IMR-90 (cell line): Measurements from ENCODE around the gene IQCK. TPM values are rescaled to one million over a fixed set of nuclear protein-coding genes. Genes with fewer than 3 reads are reported as not detected.

ENCODE experiments used
- ATAC-seq: fragments of 200-7000 bp; cut with Tn5 transposase; 2 replicates; pipeline ENCODE4 v1.9.1; 2020; ENCODE audit warnings: low read depth, mild to moderate bottlenecking, moderate library complexity
- BruUV-seq: library from RNA; stranded (reverse); fragments of 400-500 nt; replicated peaks from 2 replicates; lab custom pipeline; 2021; lab: Mats Ljungman, UMichigan
- CTCF ChIA-PET: fragments of 300-600 bp; formaldehyde crosslinking; extraction: SDS; loops from one replicate; lab custom pipeline; 2021; ENCODE audit warnings: antibody characterized with exemption; lab: Yijun Ruan, JAX
- POLR2A ChIA-PET: fragments of 300-600 bp; sonication (Branson Sonifier 250); formaldehyde crosslinking; loops from one replicate; lab custom pipeline; 2022; ENCODE audit warnings: antibody characterized with exemption; ENCODE audit not compliant: unreplicated experiment; lab: Charles Lee
- DNase-seq: peaks from one replicate; pipeline ENCODE4 v3.0.0; 2013
- H2AFZ ChIP-seq: replicated peaks from 2 replicates; pipeline ENCODE3; 2013; ENCODE audit warnings: low read length, mild to moderate bottlenecking; ENCODE audit not compliant: poor library complexity
- H2AK5ac ChIP-seq: 2 replicates; pipeline ENCODE4 v1.6.1; 2013; ENCODE audit warnings: low read depth, low read length, inconsistent platforms
- H2AK9ac ChIP-seq: replicated peaks from 2 replicates; pipeline ENCODE3; 2013; ENCODE audit warnings: mild to moderate bottlenecking, low read depth, low read length, moderate library complexity; ENCODE audit not compliant: poor library complexity
- H2BK120ac ChIP-seq: 2 replicates; pipeline ENCODE4 v1.6.1; 2013; ENCODE audit warnings: low read depth, low read length, inconsistent platforms
- H2BK15ac ChIP-seq: 3 replicates; pipeline ENCODE4 v1.6.1; 2013; ENCODE audit warnings: low read depth, low read length, inconsistent platforms
- H2BK20ac ChIP-seq: 2 replicates; pipeline ENCODE4 v1.6.1; 2013; ENCODE audit warnings: low read depth, mild to moderate bottlenecking, inconsistent platforms, low read length, moderate library complexity
- H2BK5ac ChIP-seq: 2 replicates; pipeline ENCODE4 v1.6.1; 2013; ENCODE audit warnings: mild to moderate bottlenecking, low read depth, low read length, inconsistent platforms; ENCODE audit not compliant: poor library complexity, severe bottlenecking
- H3K14ac ChIP-seq: replicated peaks from 2 replicates; pipeline ENCODE4 v1.6.1; 2013; ENCODE audit warnings: low read depth, low read length, inconsistent platforms
- H3K18ac ChIP-seq: 2 replicates; pipeline ENCODE4 v1.6.1; 2013; ENCODE audit warnings: low read depth, low read length, control low read depth
- H3K23ac ChIP-seq: 2 replicates; pipeline ENCODE4 v1.6.1; 2013; ENCODE audit warnings: low read depth, low read length, inconsistent platforms
- H3K27ac ChIP-seq: 2 replicates; pipeline ENCODE4 v1.5.1; 2013; ENCODE audit warnings: mild to moderate bottlenecking, control low read depth, low read length; ENCODE audit not compliant: insufficient read depth
- H3K27me3 ChIP-seq: 2 replicates; pipeline ENCODE4 v1.6.1; 2013; ENCODE audit warnings: low read length; ENCODE audit not compliant: control insufficient read depth, insufficient read depth
- H3K36me3 ChIP-seq: 2 replicates; pipeline ENCODE4 v1.6.1; 2013; ENCODE audit warnings: low read length, mixed read lengths; ENCODE audit not compliant: control insufficient read depth, insufficient read depth
- H3K4ac ChIP-seq: 2 replicates; pipeline ENCODE4 v1.6.1; 2013; ENCODE audit warnings: low read depth, low read length, inconsistent platforms
- H3K4me1 ChIP-seq: 2 replicates; pipeline ENCODE4 v1.6.1; 2013; ENCODE audit warnings: low read length, mixed read lengths; ENCODE audit not compliant: control insufficient read depth, insufficient read depth
- H3K4me2 ChIP-seq: 2 replicates; pipeline ENCODE4 v1.6.1; 2013; ENCODE audit warnings: low read depth, mild to moderate bottlenecking, control low read depth, low read length, moderate library complexity
- H3K4me3 ChIP-seq: 2 replicates; pipeline ENCODE4 v1.5.1; 2013; ENCODE audit warnings: low read depth, mild to moderate bottlenecking, control low read depth, low read length, moderate library complexity; ENCODE audit not compliant: insufficient read depth
- H3K56ac ChIP-seq: 2 replicates; pipeline ENCODE4 v1.6.1; 2013; ENCODE audit warnings: low read length, inconsistent platforms; ENCODE audit not compliant: insufficient read depth; ENCODE audit errors: extremely low read depth
- H3K79me1 ChIP-seq, 2 experiments: 2 replicates each; pipeline ENCODE4 v1.6.1; 2013; ENCODE audit warnings: low read length in 2 of 2, inconsistent platforms in 1 of 2, low read depth in 1 of 2
- H3K9ac ChIP-seq: 2 replicates; pipeline ENCODE4 v1.6.1; 2013; ENCODE audit warnings: low read depth, low read length, control low read depth
- H3K9me1 ChIP-seq: 2 replicates; pipeline ENCODE4 v1.6.1; 2013; ENCODE audit warnings: low read length, inconsistent platforms; ENCODE audit not compliant: insufficient read depth
- H3K9me3 ChIP-seq: 2 replicates; pipeline ENCODE4 v1.6.1; 2013; ENCODE audit warnings: low read length; ENCODE audit not compliant: control insufficient read depth, insufficient read depth
- H4K20me1 ChIP-seq: 2 replicates; pipeline ENCODE4 v1.6.1; 2013; ENCODE audit warnings: low read length, inconsistent platforms; ENCODE audit not compliant: insufficient read depth
- H4K5ac ChIP-seq: 2 replicates; pipeline ENCODE4 v1.6.1; 2013; ENCODE audit warnings: mild to moderate bottlenecking, low read depth, low read length, control low read depth
- H4K8ac ChIP-seq, 2 experiments: 2 replicates each; pipeline ENCODE4 v1.6.1; 2013; ENCODE audit warnings: low read depth in 2 of 2, low read length in 2 of 2, control low read depth in 1 of 2, inconsistent platforms in 1 of 2
- H4K91ac ChIP-seq: 2 replicates; pipeline ENCODE4 v1.6.1; 2013; ENCODE audit warnings: low read depth, low read length, inconsistent platforms; ENCODE audit not compliant: insufficient read depth
- BHLHE40 ChIP-seq: fragments of 150-350 bp; IDR thresholded peaks from 2 replicates; pipeline ENCODE4 v1.6.1; 2016; ENCODE audit warnings: mild to moderate bottlenecking, low read depth, low read length
- CEBPB ChIP-seq: IDR thresholded peaks from 2 replicates; pipeline ENCODE4 v1.6.1; 2012; ENCODE audit warnings: low read depth, low read length, improper control_type of control experiment
- CHD1 ChIP-seq: IDR thresholded peaks from 2 replicates; pipeline ENCODE4 v1.6.1; 2012; ENCODE audit warnings: low read depth, low read length, improper control_type of control experiment
- ELK1 ChIP-seq: fragments of 150-350 bp; IDR thresholded peaks from 2 replicates; pipeline ENCODE4 v1.6.1; 2016; ENCODE audit warnings: low read depth, mild to moderate bottlenecking, low read length, moderate library complexity, borderline replicate concordance
- MAZ ChIP-seq: IDR thresholded peaks from 2 replicates; pipeline ENCODE4 v1.6.1; 2012; ENCODE audit warnings: low read depth, mild to moderate bottlenecking, low read length, improper control_type of control experiment, moderate library complexity, borderline replicate concordance
- MXI1 ChIP-seq: IDR thresholded peaks from 2 replicates; pipeline ENCODE4 v1.6.1; 2012; ENCODE audit warnings: low read depth, mild to moderate bottlenecking, low read length, moderate library complexity, borderline replicate concordance
- NFE2L2 ChIP-seq: fragments of 150-350 bp; IDR thresholded peaks from 2 replicates; pipeline ENCODE4 v1.6.1; 2016; ENCODE audit warnings: low read depth, mild to moderate bottlenecking, low read length
- POLR2A ChIP-seq: IDR thresholded peaks from 2 replicates; pipeline ENCODE4 v1.6.1; 2012; ENCODE audit warnings: mild to moderate bottlenecking, low read depth, low read length
- RAD21 ChIP-seq: IDR thresholded peaks from 2 replicates; pipeline ENCODE4 v1.6.1; 2012; ENCODE audit warnings: low read length, improper control_type of control experiment
- RCOR1 ChIP-seq: IDR thresholded peaks from 2 replicates; pipeline ENCODE4 v1.6.1; 2012; ENCODE audit warnings: mild to moderate bottlenecking, low read length, improper control_type of control experiment; ENCODE audit not compliant: insufficient replicate concordance
- RFX5 ChIP-seq: IDR thresholded peaks from 2 replicates; pipeline ENCODE4 v1.8.0; 2012; ENCODE audit warnings: low read depth, mild to moderate bottlenecking, low read length, moderate library complexity
- SMC3 ChIP-seq: fragments of 150-350 bp; IDR thresholded peaks from 2 replicates; pipeline ENCODE4 v1.6.1; 2016; ENCODE audit warnings: low read depth, mild to moderate bottlenecking, antibody characterized with exemption, low read length, moderate library complexity
- USF2 ChIP-seq: fragments of 150-350 bp; IDR thresholded peaks from 2 replicates; pipeline ENCODE4 v1.6.1; 2017; ENCODE audit warnings: mild to moderate bottlenecking, antibody characterized with exemption, low read length, low read depth
- WGBS, 2 experiments: methylation state at CpG; one replicate each; pipeline versions ENCODE4 v1.1.5 to v1.1.7; 2013; ENCODE audit warnings: missing lambda C conversion rate in 2 of 2; ENCODE audit not compliant: insufficient read length in 1 of 2; ENCODE audit errors: extremely low coverage in 2 of 2; 5-methylcytosine and 5-hydroxymethylcytosine counted together
- dilution Hi-C: fragments of 300-500 bp; cut with HindIII; formaldehyde crosslinking; loops from one replicate; pipeline ENCODE4 v1.14.3; 2018; ENCODE audit warnings: low sequenced_read_pairs; ENCODE audit not compliant: unreplicated experiment
- in situ Hi-C: fragments of 300-500 bp; cut with MboI; formaldehyde crosslinking; loops from 3 replicates; pipeline ENCODE4 v1.14.3; 2019; ENCODE audit warnings: low sequenced_read_pairs, inconsistent platforms, mixed read lengths
- intact Hi-C: fragments of 100-400 bp; cut with micrococcal nuclease; formaldehyde crosslinking; loops from 2 replicates; pipeline ENCODE4 v1.10.0; 2022
- polyA plus RNA-seq, 3 experiments: library from polyadenylated mRNA; depleted of rRNA; stranded (reverse); fragments of >200 nt; gene quantifications; 2 replicates each; pipeline ENCODE4 v1.2.3, GENCODE V29; 2012; ENCODE audit warnings: low replicate concordance in 1 of 3
- total RNA-seq: library from RNA; depleted of rRNA; stranded (reverse); fragments of >200 nt; gene quantifications from 2 replicates; pipeline ENCODE4 v1.2.3, GENCODE V29; 2012

IQCK gene
- total and polyA plus RNA-seq, 2 of the 4 experiments (the other 2 are of a cell fraction) = 4.1 to 5.4 TPM

GRCh38 chr16:19746561-19746960, 28.5 kb downstream of the IQCK start:
- peaks cover 8% of the 10 kb centered on the region; the same call in 1 of the 2 replicates for H3K4me1 ChIP-seq
- H3K14ac ChIP-seq = no peak overlapping the region
- ChIA-PET CTCF (interaction anchor here (0.6 kb wide), 1 partner anchor 147 kb away, joined by 3 read pairs; no protein-coding TSS in a partner anchor), POLR2A (no interaction called here)
- no peak overlapping the region for H3K9ac ChIP-seq
- H3K56ac ChIP-seq = no peak overlapping the region
- no peak overlapping the region for H2AK5ac ChIP-seq
- DNase-seq (no peak), ATAC-seq (no peak)
- no peak overlapping the region for H2AFZ ChIP-seq
- H3K36me3 ChIP-seq = no peaks in the 10 kb centered on the region
- no peak for TF ChIP-seq NFE2L2
- TF ChIP-seq RCOR1 = no peak
- TF ChIP-seq BHLHE40 = no peak
- TF ChIP-seq MXI1 = no peak
- no peak for TF ChIP-seq CEBPB
- no peak for TF ChIP-seq USF2
- TF ChIP-seq POLR2A = no peak
- TF ChIP-seq SMC3 = no peak
- TF ChIP-seq RAD21 = no peak
- no peak for TF ChIP-seq RFX5
- TF ChIP-seq MAZ = no peak
- TF ChIP-seq CHD1 = no peak
- no peak for TF ChIP-seq ELK1
- no peak overlapping the region for H2BK15ac ChIP-seq
- no peak overlapping the region for H3K4me3 ChIP-seq
- no peaks in the 10 kb centered on the region for H3K79me1 ChIP-seq
- no peak overlapping the region for H2BK20ac ChIP-seq
- H3K4ac ChIP-seq = no peak overlapping the region
- H3K23ac ChIP-seq = no peak overlapping the region
- H3K9me1 ChIP-seq = peaks cover 8% of the 10 kb centered on the region
- no peak overlapping the region for H4K8ac ChIP-seq
- in situ Hi-C loops = no loop called here
- H3K27ac ChIP-seq = no peak overlapping the region
- no peaks in the 10 kb centered on the region for H3K9me3 ChIP-seq
- no peak overlapping the region for H3K4me2 ChIP-seq
- intact Hi-C loops = loop anchor here (5.0 kb wide), 1 partner anchor 91 kb away; no protein-coding TSS in a partner anchor
- no peaks in the 10 kb centered on the region for H4K20me1 ChIP-seq
- WGBS, 2 experiments = no CpG with 5 or more reads among the region's 4 CpGs
- no peak overlapping the region for H3K18ac ChIP-seq
- dilution Hi-C loops = no loop called here
- BruUV-seq = no TSS peak
- no peak overlapping the region for H2AK9ac ChIP-seq
- no peak overlapping the region for H2BK120ac ChIP-seq
- no peaks in the 10 kb centered on the region for H3K27me3 ChIP-seq
- H4K91ac ChIP-seq = no peak overlapping the region
- no peak overlapping the region for H4K5ac ChIP-seq
- no peak overlapping the region for H2BK5ac ChIP-seq
